NB4 (cell line): ENCODE measurements around the gene DENND5B.
"Not testable (repeated sequence)": the region's sequence is repeated elsewhere in the genome, so short reads cannot be mapped to it uniquely, and the experiment has no call there.

Source experiments
- DNase-seq: peaks from one replicate; pipeline ENCODE4 v3.0.0; 2010; ENCODE audit warnings: low read depth
- H3K4me3 ChIP-seq: one replicate; pipeline ENCODE4 v1.5.1; 2011; ENCODE audit warnings: mild to moderate bottlenecking, low read depth, low read length, moderate library complexity
- MYC ChIP-seq: IDR thresholded peaks from 2 replicates; pipeline ENCODE4 v1.6.1; 2011; ENCODE audit warnings: low read depth, low read length
- POLR2A ChIP-seq: IDR thresholded peaks from 2 replicates; pipeline ENCODE4 v1.6.1; 2011; ENCODE audit warnings: mild to moderate bottlenecking; ENCODE audit not compliant: insufficient read length; ENCODE audit errors: extremely low read depth
- TF ChIP-seq, protein P1 (sequence below): IDR thresholded peaks from 2 replicates; pipeline ENCODE4 v1.6.1; 2011; ENCODE audit warnings: low read depth, low read length
- TF ChIP-seq, protein P2 (sequence below): IDR thresholded peaks from one replicate; pipeline ENCODE4 v1.5.1; 2012; ENCODE audit warnings: low read depth, low read length

DENND5B gene

DNA sequence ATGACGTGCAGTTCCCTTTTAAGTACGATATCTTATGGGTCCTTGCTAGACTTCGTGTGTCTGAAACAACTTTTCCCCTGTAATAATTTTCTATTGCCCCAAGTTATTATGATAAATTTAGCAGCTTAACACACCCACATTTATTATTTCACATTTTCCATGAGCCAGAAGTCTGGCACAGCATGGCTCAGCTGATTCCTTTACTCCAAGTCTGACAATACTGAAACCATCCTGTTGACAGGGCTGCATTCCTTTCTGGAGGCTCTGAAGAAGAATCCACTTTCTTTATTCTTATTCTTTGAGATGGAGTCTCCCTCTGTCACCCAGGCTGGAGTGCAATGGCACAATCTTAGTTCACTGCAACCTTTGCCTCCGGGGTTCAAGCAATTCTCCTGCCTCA is 80.9 kb downstream of the DENND5B start:
- TF ChIP-seq, protein P1, sequence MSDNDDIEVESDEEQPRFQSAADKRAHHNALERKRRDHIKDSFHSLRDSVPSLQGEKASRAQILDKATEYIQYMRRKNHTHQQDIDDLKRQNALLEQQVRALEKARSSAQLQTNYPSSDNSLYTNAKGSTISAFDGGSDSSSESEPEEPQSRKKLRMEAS: no peak
- TF ChIP-seq, protein P2, sequence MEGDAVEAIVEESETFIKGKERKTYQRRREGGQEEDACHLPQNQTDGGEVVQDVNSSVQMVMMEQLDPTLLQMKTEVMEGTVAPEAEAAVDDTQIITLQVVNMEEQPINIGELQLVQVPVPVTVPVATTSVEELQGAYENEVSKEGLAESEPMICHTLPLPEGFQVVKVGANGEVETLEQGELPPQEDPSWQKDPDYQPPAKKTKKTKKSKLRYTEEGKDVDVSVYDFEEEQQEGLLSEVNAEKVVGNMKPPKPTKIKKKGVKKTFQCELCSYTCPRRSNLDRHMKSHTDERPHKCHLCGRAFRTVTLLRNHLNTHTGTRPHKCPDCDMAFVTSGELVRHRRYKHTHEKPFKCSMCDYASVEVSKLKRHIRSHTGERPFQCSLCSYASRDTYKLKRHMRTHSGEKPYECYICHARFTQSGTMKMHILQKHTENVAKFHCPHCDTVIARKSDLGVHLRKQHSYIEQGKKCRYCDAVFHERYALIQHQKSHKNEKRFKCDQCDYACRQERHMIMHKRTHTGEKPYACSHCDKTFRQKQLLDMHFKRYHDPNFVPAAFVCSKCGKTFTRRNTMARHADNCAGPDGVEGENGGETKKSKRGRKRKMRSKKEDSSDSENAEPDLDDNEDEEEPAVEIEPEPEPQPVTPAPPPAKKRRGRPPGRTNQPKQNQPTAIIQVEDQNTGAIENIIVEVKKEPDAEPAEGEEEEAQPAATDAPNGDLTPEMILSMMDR: no peak
- TF ChIP-seq POLR2A (no peak), MYC (no peak)
- no peak overlapping the region for H3K4me3 ChIP-seq
- no peak for DNase-seq

DNA sequence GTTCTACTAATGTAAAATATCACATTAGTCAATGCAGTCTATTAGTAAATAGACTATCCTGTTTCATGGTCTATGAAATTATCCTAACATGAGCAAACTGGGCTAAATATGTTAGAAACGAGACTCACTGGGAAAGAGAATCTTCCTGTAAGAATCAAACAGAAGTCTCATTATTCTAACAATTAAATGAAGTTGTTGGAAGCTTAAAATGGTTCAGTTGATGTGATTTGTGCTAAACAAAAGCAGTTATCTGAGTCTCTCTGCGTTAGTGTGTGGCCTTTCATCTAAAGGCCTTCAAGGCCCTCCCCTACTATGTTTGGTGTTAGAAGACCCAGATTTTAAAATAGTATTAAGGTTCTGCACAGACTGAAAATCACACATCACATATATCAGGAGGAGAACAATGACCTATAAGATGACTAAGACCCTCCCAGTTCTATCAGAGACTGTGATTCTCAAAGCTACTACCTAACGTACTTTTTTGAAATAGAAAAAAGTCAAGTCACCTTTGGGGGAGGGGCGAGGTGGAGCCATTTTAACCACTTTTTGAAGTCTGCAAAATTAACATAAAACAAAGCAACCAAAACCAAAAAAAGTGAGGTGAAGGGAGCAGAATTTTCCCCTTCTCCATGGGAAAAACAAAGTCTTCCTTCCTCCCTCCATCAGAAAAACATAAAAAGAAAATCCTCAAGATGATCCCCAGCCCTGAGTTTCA is 82.3 kb downstream of the DENND5B start:
- DNase-seq: no peak
- H3K4me3 ChIP-seq: no peak overlapping the region
- TF ChIP-seq, protein P2: no peak
- TF ChIP-seq POLR2A: no peak
- no peak for TF ChIP-seq MYC
- TF ChIP-seq, protein P1: no peak

DNA sequence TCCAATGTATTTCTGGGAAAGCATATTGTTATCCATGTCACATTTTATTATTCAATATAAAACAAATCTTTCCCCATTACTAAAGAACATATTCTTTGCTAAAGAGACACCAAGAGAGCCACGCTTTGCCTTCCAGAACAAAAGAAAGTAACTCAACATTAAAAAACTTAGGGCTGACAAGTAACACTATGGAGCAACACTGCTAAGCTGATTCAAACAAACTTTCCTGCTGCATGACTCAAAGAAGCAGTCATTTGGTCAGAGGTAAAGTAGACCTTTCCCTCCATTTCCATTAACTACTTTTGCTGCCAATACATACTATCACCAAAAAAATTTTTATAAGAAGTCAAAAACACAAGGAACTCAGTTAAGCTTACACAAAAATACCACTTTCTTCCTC is 83.0 kb downstream of the DENND5B start:
- no peak overlapping the region for H3K4me3 ChIP-seq
- TF ChIP-seq POLR2A: no peak
- TF ChIP-seq, protein P2: no peak
- TF ChIP-seq MYC: no peak
- TF ChIP-seq, protein P1: no peak
- no peak for DNase-seq

DNA sequence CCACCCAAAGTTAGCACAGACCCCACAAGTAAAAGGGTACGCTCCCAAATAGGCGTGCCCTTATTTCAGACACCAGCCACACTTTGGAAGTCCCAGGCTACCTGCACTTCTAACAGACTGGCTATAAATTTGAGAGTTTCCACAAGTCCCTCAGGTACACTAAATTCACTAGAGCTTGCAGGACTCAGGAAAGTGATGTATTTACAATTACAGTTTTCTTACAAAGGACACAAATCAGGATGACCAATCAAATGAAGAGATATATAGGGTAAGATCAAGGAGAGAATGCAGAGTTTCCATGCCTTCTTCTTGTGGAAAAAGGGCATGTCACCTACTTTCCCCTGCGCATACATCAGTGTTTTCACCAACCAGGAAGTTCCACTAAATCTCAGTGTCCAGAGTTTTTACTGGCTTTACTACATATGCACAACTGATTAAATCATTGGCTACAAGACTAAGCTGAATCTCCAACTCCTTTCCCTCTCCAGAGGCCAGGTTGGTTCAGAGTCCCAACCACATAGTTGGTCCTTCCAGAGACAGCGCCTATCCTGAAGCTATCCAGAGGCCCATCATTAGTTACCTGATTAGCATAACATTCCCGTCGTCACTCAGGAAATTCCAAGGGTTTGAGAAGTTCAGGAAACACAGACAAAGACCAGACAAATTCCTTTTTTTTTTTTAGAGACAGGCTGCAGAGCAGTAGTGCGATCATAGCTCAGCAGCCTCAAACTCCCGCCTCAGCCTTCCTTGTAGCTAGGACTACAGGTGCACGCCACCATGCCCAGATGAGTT is 84.2 kb downstream of the DENND5B start:
- no peak overlapping the region for H3K4me3 ChIP-seq
- DNase-seq: no peak
- TF ChIP-seq MYC (no peak), POLR2A (no peak)
- TF ChIP-seq, protein P1: no peak
- TF ChIP-seq, protein P2: no peak

DNA sequence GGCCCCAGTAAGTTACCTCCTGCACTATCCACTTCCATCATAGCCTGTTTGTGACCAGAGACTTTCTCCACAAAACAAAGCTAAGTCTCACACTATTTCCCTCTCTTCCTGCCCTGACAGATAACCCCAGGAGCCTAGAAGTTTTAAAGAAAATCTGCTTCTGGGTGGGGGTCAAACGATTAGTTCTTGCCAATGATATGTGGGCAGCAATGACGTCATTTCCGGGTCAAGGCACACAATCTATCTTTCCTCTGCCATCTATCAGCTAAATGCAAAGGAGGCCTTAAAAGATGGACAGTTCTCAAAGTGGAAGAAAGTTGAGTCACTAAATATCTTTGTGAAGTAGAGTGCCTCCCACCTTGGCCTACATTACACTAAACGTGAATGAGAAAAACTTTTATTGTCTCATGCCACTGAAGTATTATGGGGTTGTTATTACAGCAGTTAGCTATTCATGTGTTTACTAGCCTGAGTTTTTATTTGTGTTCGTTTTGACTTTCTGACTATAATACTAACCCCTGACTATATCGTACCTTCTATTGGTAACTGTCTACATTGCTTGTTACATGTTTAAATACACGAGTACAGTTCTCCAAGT is 86.2 kb downstream of the DENND5B start:
- TF ChIP-seq POLR2A (no peak), MYC (no peak)
- TF ChIP-seq, protein P1: no peak
- TF ChIP-seq, protein P2: no peak
- H3K4me3 ChIP-seq: no peak overlapping the region
- no peak for DNase-seq

DNA sequence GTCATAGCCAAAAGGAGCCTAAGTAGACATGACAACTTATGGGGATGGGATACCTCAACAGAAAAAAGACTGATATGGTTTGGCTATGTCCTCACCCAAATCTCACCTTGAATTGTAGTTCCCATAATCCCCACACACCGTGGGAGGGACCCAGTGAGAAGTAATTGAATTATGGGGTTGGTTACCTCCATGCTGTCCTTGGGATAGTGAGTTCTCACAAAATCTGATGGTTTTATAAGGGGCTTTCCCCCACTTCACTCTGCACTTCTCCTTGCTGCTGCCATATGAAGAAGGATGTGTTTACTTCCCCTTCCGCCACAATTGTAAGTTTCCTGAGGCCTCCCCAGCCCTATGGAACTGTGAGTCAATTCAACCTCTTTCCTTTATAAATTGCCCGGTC is 89.9 kb downstream of the DENND5B start:
- peak; percentile 7 for DNase-seq
- H3K4me3 ChIP-seq: not testable (repeated sequence)
